Mucosa of descending colon (tissue), 3 donors: ENCODE data around the gene PLB1. TPM values are rescaled to one million over a fixed set of nuclear protein-coding genes. Genes with fewer than 3 reads are reported as not detected.
A peak's percentile ranks its signal among the peaks of the same experiment; 100 is the strongest.

Experiments
- ATAC-seq: fragments of 200-7000 bp; cut with Tn5 transposase; one replicate; pipeline ENCODE4 v1.9.1; 2020; ENCODE audit warnings: mild to moderate bottlenecking, moderate library complexity
- DNase-seq, 3 donors: peaks; one replicate each; pipeline ENCODE4 v3.0.0-alpha.2; 2020
- H3K36me3 ChIP-seq: fragments of 200-600 bp; one replicate; pipeline ENCODE4 v1.8.0; 2021; ENCODE audit warnings: low read depth, mild to moderate bottlenecking
- H3K4me1 ChIP-seq: fragments of 200-600 bp; one replicate; pipeline ENCODE4 v1.8.0; 2021; ENCODE audit warnings: low read depth, mild to moderate bottlenecking
- H3K4me3 ChIP-seq: fragments of 200-600 bp; one replicate; pipeline ENCODE4 v1.8.0; 2021; ENCODE audit warnings: mild to moderate bottlenecking
- H3K9me3 ChIP-seq: fragments of 200-600 bp; one replicate; pipeline ENCODE4 v1.8.0; 2021; ENCODE audit warnings: mild to moderate bottlenecking
- intact Hi-C, 2 donors: fragments of 100-400 bp; cut with DNase I in 1 of 2; cut with micrococcal nuclease in 1 of 2; formaldehyde crosslinking; loops; one replicate each; pipeline versions ENCODE4 v1.11.0 to v1.11.1; 2022; cut with DNase I, micrococcal nuclease
- total RNA-seq, 3 donors: library from RNA; stranded (reverse); fragmentation: NEBNext Ultra II Directional in 2 of 3; extraction: Animal tissue kit (Norgen Biotek cat#: 25700) in 2 of 3; gene quantifications; one replicate each; pipeline versions ENCODE4 v1.2.1 to v1.2.4, GENCODE V29; 2021 to 2023
- TF ChIP-seq, protein P1 (sequence below): fragments of 200-600 bp; IDR thresholded peaks from one replicate; pipeline ENCODE4 v1.8.0; 2022; ENCODE audit warnings: antibody characterized with exemption, mild to moderate bottlenecking
- donor health status: DM: no; HTN: no; CAD: no; lungs with moderate emphysema.
- donor health status: DM: no; HTN: no; CAD: no.
- donor health status: DM: no; HTN: yes; CAD: no.

PLB1 gene
- total RNA-seq, 3 donors from 2014 or later, result 2.4 to 4.9 (median 3.6) TPM

DNA sequence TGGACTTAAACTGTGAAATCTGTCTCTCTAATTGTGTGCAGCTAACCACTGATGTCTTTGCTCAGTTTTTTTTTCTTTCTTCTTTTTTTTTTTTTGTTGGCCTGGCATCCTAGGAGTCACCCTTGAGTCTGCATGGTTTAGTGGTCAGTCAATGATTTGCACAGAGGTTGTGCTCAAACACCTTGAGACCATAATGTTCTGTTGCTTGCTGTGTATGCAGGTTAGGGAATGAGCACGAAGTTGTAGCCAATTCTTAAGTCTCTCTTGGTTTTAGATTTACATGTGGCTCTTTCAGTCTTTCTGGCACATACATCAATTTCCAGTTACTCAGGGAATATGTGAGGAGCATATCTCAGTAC, 16.7 kb downstream of the PLB1 start:
- no peak overlapping the region for H3K4me3 ChIP-seq
- H3K4me1 ChIP-seq, result no peaks in the 10 kb centered on the region
- H3K9me3 ChIP-seq, result no peaks in the 10 kb centered on the region
- TF ChIP-seq, protein P1, sequence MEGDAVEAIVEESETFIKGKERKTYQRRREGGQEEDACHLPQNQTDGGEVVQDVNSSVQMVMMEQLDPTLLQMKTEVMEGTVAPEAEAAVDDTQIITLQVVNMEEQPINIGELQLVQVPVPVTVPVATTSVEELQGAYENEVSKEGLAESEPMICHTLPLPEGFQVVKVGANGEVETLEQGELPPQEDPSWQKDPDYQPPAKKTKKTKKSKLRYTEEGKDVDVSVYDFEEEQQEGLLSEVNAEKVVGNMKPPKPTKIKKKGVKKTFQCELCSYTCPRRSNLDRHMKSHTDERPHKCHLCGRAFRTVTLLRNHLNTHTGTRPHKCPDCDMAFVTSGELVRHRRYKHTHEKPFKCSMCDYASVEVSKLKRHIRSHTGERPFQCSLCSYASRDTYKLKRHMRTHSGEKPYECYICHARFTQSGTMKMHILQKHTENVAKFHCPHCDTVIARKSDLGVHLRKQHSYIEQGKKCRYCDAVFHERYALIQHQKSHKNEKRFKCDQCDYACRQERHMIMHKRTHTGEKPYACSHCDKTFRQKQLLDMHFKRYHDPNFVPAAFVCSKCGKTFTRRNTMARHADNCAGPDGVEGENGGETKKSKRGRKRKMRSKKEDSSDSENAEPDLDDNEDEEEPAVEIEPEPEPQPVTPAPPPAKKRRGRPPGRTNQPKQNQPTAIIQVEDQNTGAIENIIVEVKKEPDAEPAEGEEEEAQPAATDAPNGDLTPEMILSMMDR, result no peak
- DNase-seq (no peak), ATAC-seq (no peak)
- intact Hi-C loops, result no loop called here
- H3K36me3 ChIP-seq, result no peaks in the 10 kb centered on the region

DNA sequence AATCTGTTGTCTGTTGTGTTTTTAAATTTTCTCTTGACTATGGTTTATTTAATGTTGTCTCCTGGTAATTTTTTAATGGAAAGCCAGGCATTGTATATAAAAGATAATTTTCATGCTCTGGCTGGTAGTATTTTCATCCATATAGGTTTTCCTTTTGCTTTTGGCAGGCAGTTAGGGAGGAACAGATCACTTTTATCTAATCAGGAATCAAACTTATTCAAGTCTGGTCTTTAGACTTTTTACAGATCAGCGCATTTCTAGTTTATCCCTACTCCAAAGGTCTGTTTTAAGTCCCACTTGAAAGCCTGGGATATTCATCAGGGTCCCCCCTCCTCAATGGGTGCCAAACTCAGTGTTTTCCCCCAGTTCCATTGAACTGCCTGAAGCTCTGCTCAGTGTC, 17.2 kb downstream of the PLB1 start:
- Histone ChIP-seq H3K9me3 (no peaks in the 10 kb centered on the region), H3K4me3 (no peak overlapping the region), H3K4me1 (no peaks in the 10 kb centered on the region), H3K36me3 (no peaks in the 10 kb centered on the region)
- TF ChIP-seq, protein P1, result no peak
- intact Hi-C loops, result no loop called here
- DNase-seq (no peak), ATAC-seq (no peak)

DNA sequence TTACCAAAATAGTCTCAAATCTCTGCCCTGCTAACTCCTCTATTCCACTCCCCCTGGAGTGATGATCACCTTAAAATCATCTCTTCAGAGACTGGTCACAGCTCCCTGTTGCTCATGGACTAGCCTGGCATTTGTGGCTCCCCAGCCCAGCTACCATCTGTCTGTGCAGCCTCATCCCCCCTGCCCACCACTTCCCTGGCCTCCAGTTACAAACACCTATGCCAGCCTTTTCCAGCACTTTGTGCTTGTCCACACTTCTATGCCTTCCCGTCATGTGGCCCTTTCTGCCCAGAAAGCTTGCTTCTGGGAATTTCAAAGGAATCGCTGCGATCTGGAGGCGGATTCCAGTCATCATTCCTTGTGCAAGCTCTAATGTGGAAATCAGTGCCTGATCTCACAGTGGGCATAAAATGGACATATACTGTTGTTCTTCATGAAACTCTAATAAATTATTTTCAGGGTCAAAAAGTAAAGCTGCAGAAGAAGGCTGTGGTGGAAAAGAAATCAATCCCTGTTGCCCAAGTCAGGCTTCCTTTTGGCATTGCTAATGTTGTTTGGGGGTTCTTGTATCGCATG, 19.4 kb downstream of the PLB1 start:
- H3K4me1 ChIP-seq, result no peaks in the 10 kb centered on the region
- TF ChIP-seq, protein P1, result no peak
- DNase-seq (no peak), ATAC-seq (no peak)
- intact Hi-C loops, result no loop called here
- H3K9me3 ChIP-seq, result no peaks in the 10 kb centered on the region
- no peak overlapping the region for H3K4me3 ChIP-seq
- H3K36me3 ChIP-seq, result no peaks in the 10 kb centered on the region

DNA sequence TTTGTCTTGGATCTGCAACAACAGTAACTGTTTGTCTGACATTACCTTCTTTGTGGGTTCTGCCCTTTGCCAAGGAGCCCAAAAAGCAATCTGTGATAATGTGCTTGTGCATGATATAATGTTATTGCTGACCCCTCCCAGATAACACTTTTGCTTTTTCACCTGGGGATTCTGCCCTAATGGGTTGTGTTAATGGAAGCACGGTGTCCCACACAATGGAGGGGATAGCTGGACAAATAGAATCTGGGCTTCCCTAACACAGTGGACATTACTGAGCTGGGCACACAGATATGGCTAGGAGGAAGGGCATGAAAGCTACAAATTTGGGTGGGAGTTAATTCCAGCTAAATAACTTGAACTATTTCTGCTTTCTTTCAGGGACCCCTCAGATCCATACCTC, 20.6 kb downstream of the PLB1 start:
- TF ChIP-seq, protein P1, result no peak
- no peak overlapping the region for H3K4me3 ChIP-seq
- intact Hi-C loops, result no loop called here
- DNase-seq (no peak), ATAC-seq (no peak)
- no peaks in the 10 kb centered on the region for H3K4me1 ChIP-seq
- no peaks in the 10 kb centered on the region for H3K36me3 ChIP-seq
- no peaks in the 10 kb centered on the region for H3K9me3 ChIP-seq

DNA sequence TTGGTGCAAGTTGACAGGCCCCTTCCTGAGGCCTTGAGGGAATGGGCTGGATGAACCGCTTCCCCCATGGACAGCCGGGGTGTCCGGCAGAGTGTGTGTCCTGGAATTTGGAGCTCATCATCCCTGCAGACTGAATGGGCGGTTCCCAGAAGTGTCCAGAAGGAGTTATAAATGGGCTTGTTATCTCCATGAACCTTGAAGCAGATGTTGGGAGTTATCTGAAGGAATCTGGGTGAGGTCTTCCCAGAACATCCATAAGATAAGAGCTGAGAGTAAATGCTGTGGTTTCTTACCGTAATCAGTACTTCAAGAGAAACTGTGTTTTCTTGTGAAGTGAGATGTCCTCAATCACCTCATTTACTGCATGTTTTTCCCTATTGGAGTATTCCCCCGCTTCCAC, 21.1 kb downstream of the PLB1 start:
- no peak for ATAC-seq
- intact Hi-C loops, result no loop called here
- Histone ChIP-seq H3K9me3 (no peaks in the 10 kb centered on the region), H3K36me3 (no peaks in the 10 kb centered on the region), H3K4me3 (no peak overlapping the region), H3K4me1 (no peaks in the 10 kb centered on the region)
- DNase-seq, result no peak
- TF ChIP-seq, protein P1, result no peak

DNA sequence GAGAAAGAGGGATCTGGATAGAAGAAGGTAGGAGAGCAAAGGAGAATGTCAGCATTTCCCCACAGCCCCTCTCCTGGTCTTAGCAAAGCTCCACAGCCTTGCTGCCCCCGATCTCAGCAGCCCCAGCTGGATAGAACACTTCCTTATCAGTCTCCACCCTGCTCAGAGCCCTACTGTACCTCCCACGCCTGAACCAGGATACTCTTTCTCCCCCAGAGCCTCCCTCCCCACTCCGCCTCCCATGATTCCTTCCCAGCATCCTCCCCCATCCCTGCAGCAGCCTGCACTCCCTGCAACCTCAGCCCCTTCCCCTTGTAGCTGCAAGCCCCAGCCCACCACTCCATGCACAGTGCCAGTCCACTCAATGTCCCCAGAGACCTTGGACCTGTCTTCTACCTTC, 25.8 kb downstream of the PLB1 start:
- TF ChIP-seq, protein P1, result no peak
- no peak overlapping the region for H3K4me3 ChIP-seq
- no peaks in the 10 kb centered on the region for H3K4me1 ChIP-seq
- H3K36me3 ChIP-seq, result no peaks in the 10 kb centered on the region
- ATAC-seq (peak; percentile 16), DNase-seq (no peak)
- H3K9me3 ChIP-seq, result no peaks in the 10 kb centered on the region
- intact Hi-C loops, result no loop called here
